ENCODE results near the gene TULP3. TPM values are rescaled to one million over a fixed set of nuclear protein-coding genes. Genes with fewer than 3 reads are reported as not detected.

The TULP3 gene
- total RNA-seq, 1 experiment from 2014 or later: 54.6 TPM

DNA sequence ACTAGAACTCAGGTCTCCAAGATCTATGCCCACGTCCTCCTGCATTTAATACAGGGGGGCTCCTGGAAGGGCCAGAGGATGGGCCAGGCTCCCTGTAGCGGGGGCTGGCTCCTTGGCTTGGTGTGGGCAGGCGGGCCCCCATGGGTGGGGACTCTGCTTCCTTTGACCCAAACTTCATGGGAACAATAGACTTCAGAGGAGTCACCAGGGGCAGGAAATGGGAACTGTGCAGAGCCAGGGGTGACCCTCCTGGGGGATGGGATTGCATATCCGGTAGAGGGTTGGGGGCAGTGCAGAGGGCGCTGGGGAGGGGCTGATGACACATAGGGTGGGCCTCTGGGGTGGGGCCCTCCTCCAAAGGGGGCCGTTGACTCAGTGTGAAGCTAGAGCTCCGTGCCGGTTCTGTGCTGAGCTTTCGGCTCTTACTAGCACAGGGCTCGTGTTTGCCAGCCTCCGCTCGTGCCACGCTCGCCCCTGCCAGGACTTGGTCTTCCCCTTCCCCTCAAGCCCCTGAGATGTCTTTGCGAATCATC, 73.1 kb downstream of the TULP3 start:
- ChIA-PET POLR2A (ENCODE audit: unreplicated experiment) (no interaction called here), CTCF (interaction anchor here (0.6 kb wide), 1 partner anchor 19 kb away, joined by 3 read pairs; no protein-coding TSS in a partner anchor)
- Histone ChIP-seq H3K36me3 (ENCODE audit: low read depth) (no peaks in the 10 kb centered on the region), H3K27me3 (ENCODE audit: insufficient read depth, low read depth) (no peaks in the 10 kb centered on the region), H3K79me2 (ENCODE audit: low read depth) (peaks cover 54% of the 10 kb centered on the region), H3K4me1 (replicated peaks; ENCODE audit: insufficient read depth) (peaks cover 18% of the 10 kb centered on the region), H3K4me3 (no peak overlapping the region), H3F3A (ENCODE audit: insufficient read depth, low read depth) (peaks cover 17% of the 10 kb centered on the region), H3K9me2 (ENCODE audit: insufficient read depth) (no peaks in the 10 kb centered on the region), H2AFZ (no peak overlapping the region), H3K27ac (no peak overlapping the region), H4K20me1 (ENCODE audit: insufficient read depth) (peaks cover 21% of the 10 kb centered on the region; the same call in 1 of the 2 replicates), H3K9me3 (ENCODE audit: insufficient read depth, low read depth) (no peaks in the 10 kb centered on the region), H3K4me2 (no peak overlapping the region)
- BruUV-seq (replicated peaks): no TSS peak
- intact Hi-C loops (cut with micrococcal nuclease; ENCODE audit: unreplicated experiment): no loop called here
- DNase-seq: no peak
- TF ChIP-seq, protein P1, sequence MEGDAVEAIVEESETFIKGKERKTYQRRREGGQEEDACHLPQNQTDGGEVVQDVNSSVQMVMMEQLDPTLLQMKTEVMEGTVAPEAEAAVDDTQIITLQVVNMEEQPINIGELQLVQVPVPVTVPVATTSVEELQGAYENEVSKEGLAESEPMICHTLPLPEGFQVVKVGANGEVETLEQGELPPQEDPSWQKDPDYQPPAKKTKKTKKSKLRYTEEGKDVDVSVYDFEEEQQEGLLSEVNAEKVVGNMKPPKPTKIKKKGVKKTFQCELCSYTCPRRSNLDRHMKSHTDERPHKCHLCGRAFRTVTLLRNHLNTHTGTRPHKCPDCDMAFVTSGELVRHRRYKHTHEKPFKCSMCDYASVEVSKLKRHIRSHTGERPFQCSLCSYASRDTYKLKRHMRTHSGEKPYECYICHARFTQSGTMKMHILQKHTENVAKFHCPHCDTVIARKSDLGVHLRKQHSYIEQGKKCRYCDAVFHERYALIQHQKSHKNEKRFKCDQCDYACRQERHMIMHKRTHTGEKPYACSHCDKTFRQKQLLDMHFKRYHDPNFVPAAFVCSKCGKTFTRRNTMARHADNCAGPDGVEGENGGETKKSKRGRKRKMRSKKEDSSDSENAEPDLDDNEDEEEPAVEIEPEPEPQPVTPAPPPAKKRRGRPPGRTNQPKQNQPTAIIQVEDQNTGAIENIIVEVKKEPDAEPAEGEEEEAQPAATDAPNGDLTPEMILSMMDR (conservative IDR thresholded peaks at IDR 0.05): no peak
- TF ChIP-seq EZH2 (IDR thresholded peaks at IDR 0.05; ENCODE audit: low read depth): no peak

DNA sequence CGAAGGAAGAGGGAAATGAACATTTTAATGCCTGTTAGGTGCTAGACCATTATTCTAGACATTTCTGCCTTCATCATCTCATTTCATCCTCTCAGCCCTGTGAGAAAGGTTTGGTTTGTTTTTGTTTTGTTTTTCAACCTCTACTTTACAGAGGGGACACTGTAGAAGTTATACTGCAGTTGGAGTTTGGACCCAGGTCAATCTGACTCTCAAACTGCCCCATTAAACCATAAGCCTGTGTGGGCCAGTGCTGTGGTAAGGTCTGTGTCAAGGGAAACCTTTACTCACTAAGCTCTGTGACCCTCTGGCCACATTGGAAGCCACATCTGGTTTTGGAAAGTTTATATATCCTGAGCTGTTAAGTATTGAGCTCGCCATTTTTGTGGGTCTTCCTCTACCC, 77.0 kb downstream of the TULP3 start:
- H3K9me3 ChIP-seq (ENCODE audit: insufficient read depth, low read depth): no peaks in the 10 kb centered on the region
- no TSS peak for BruUV-seq (replicated peaks)
- 0 out of 2 replicates have a peak, but pooled peaks cover 3% of the 10 kb centered on the region for H3K36me3 ChIP-seq (ENCODE audit: low read depth)
- no peak overlapping the region for H3K4me2 ChIP-seq
- peaks cover 30% of the 10 kb centered on the region for H3K79me2 ChIP-seq (ENCODE audit: low read depth)
- H3K27me3 ChIP-seq (ENCODE audit: insufficient read depth, low read depth): no peaks in the 10 kb centered on the region
- peaks cover 14% of the 10 kb centered on the region; the same call in 1 of the 2 replicates for H4K20me1 ChIP-seq (ENCODE audit: insufficient read depth)
- no peak for TF ChIP-seq EZH2 (IDR thresholded peaks at IDR 0.05; ENCODE audit: low read depth)
- TF ChIP-seq, protein P1 (conservative IDR thresholded peaks at IDR 0.05): no peak
- CTCF ChIA-PET: interaction anchor here (0.6 to 0.7 kb wide), 3 partner anchors 10 to 60 kb away, joined by 5 to 15 read pairs (median 8); no protein-coding TSS in a partner anchor
- H3K27ac ChIP-seq: no peak overlapping the region
- intact Hi-C loops (cut with micrococcal nuclease; ENCODE audit: unreplicated experiment): no loop called here
- POLR2A ChIA-PET (ENCODE audit: unreplicated experiment): no interaction called here
- H2AFZ ChIP-seq: no peak overlapping the region
- DNase-seq: no peak
- no peaks in the 10 kb centered on the region for H3K4me1 ChIP-seq (replicated peaks; ENCODE audit: insufficient read depth)
- no peak overlapping the region for H3K4me3 ChIP-seq
- no peaks in the 10 kb centered on the region for H3K9me2 ChIP-seq (ENCODE audit: insufficient read depth)
- 0 out of 2 replicates have a peak, but pooled peaks cover 2% of the 10 kb centered on the region for H3F3A ChIP-seq (ENCODE audit: insufficient read depth, low read depth)

DNA sequence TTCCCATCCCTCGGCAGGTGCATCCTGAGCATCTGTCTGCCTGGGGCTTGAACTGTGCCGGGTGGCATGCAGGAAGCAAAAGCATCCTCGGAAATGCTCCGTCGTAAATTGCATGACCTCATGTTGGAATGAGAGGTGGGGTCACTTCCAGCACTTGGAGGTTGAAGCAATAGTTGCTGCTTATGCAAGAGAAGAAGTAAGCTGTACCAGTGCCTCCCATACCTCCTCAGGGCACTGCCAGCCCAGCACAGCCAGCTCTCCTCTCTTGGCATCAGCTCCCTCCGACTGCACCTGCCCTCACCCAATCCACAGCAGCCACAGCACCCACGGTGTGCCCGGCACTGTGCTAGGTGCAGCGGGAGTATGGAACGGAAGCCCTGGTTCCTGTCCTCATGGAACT, 80.1 kb downstream of the TULP3 start:
- Histone ChIP-seq H4K20me1 (ENCODE audit: insufficient read depth) (no peaks in the 10 kb centered on the region; the same call in 1 of the 2 replicates), H3K9me3 (ENCODE audit: insufficient read depth, low read depth) (no peaks in the 10 kb centered on the region), H3K4me1 (replicated peaks; ENCODE audit: insufficient read depth) (no peaks in the 10 kb centered on the region), H3F3A (ENCODE audit: insufficient read depth, low read depth) (0 out of 2 replicates have a peak, but pooled peaks cover 2% of the 10 kb centered on the region), H3K27me3 (ENCODE audit: insufficient read depth, low read depth) (no peaks in the 10 kb centered on the region), H3K4me2 (no peak overlapping the region), H3K4me3 (no peak overlapping the region), H3K9me2 (ENCODE audit: insufficient read depth) (no peaks in the 10 kb centered on the region), H2AFZ (no peak overlapping the region), H3K79me2 (ENCODE audit: low read depth) (peaks cover 7% of the 10 kb centered on the region; the same call in 1 of the 2 replicates), H3K27ac (no peak overlapping the region), H3K36me3 (ENCODE audit: low read depth) (0 out of 2 replicates have a peak, but pooled peaks cover 3% of the 10 kb centered on the region)
- no TSS peak for BruUV-seq (replicated peaks)
- intact Hi-C loops (cut with micrococcal nuclease; ENCODE audit: unreplicated experiment): no loop called here
- POLR2A ChIA-PET (ENCODE audit: unreplicated experiment): no interaction called here
- no peak for TF ChIP-seq EZH2 (IDR thresholded peaks at IDR 0.05; ENCODE audit: low read depth)
- TF ChIP-seq, protein P1 (conservative IDR thresholded peaks at IDR 0.05): no peak
- CTCF ChIA-PET: no interaction called here
- DNase-seq: no peak

Data from PC-9 (cell line).